ENCODE results near the gene VPS18.

DNA sequence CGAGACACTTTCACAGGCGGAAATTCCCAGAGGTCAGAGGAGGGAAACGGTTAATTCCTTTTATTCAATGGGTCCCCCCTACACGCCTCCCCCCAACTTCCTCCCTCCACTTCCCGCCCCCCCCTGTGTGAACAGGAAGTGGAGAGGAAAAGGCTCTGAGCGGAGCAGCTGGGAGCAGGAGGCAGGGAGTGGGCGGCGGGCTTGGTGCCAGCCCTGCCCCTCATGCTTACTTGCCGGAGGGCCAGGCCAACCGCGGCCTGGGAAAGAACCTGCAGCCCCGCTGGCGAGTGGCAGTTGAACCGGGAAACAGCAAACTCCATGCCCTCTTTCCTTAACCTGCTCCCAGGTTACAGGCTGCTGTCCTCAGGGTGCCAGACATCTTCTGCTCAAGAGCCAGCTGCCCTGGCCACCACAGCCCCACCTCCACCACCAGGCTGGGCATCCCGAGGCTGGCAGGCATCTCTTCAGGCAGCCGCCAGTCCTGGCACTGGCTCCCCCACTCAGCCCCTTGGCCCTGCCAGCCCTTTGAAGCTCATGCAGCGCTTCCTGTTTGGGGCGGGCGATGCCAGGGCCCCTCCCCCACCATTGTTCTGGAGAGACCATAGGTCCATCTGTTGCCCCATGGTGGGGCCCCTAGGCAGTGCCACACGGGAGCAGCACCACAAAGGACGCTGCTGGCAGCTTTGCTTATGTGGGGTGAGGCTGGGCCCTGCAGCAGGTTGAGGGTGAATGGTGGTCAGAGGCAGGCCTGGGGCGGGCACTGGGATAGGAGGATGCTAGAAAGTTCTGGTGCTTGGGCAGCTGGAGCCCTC is 12.9 kb downstream of the VPS18 start:
- TF ChIP-seq SNAI2 (CRISPR knock-in tag; IDR thresholded peaks at IDR 0.05), result no peak
- TF ChIP-seq, protein P1, sequence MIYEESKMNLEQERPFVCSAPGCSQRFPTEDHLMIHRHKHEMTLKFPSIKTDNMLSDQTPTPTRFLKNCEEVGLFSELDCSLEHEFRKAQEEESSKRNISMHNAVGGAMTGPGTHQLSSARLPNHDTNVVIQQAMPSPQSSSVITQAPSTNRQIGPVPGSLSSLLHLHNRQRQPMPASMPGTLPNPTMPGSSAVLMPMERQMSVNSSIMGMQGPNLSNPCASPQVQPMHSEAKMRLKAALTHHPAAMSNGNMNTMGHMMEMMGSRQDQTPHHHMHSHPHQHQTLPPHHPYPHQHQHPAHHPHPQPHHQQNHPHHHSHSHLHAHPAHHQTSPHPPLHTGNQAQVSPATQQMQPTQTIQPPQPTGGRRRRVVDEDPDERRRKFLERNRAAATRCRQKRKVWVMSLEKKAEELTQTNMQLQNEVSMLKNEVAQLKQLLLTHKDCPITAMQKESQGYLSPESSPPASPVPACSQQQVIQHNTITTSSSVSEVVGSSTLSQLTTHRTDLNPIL (CRISPR knock-in tag; IDR thresholded peaks at IDR 0.05; ENCODE audit: low read depth), result no peak
- no peak for TF ChIP-seq ZNF8 (CRISPR knock-in tag; IDR thresholded peaks at IDR 0.05)
- TF ChIP-seq RARB (CRISPR knock-in tag; IDR thresholded peaks at IDR 0.05), result no peak
- no peak for TF ChIP-seq ZC3H10 (CRISPR knock-in tag; IDR thresholded peaks at IDR 0.05)
- no peak for TF ChIP-seq GLIS3 (CRISPR knock-in tag; IDR thresholded peaks at IDR 0.05)
- TF ChIP-seq, protein P2, sequence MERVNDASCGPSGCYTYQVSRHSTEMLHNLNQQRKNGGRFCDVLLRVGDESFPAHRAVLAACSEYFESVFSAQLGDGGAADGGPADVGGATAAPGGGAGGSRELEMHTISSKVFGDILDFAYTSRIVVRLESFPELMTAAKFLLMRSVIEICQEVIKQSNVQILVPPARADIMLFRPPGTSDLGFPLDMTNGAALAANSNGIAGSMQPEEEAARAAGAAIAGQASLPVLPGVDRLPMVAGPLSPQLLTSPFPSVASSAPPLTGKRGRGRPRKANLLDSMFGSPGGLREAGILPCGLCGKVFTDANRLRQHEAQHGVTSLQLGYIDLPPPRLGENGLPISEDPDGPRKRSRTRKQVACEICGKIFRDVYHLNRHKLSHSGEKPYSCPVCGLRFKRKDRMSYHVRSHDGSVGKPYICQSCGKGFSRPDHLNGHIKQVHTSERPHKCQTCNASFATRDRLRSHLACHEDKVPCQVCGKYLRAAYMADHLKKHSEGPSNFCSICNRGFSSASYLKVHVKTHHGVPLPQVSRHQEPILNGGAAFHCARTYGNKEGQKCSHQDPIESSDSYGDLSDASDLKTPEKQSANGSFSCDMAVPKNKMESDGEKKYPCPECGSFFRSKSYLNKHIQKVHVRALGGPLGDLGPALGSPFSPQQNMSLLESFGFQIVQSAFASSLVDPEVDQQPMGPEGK (CRISPR knock-in tag; IDR thresholded peaks at IDR 0.05; ENCODE audit: borderline replicate concordance), result no peak
- no peak for TF ChIP-seq TOX (CRISPR knock-in tag; IDR thresholded peaks at IDR 0.05; ENCODE audit: borderline replicate concordance)
- no peak for TF ChIP-seq ZFP30 (CRISPR knock-in tag; IDR thresholded peaks at IDR 0.05)
- no peak for TF ChIP-seq BACH2 (CRISPR knock-in tag; IDR thresholded peaks at IDR 0.05; ENCODE audit: borderline replicate concordance)
- no peak for TF ChIP-seq TCF4 (CRISPR knock-in tag; IDR thresholded peaks at IDR 0.05; ENCODE audit: borderline replicate concordance)
- TF ChIP-seq ISL1 (CRISPR knock-in tag; IDR thresholded peaks at IDR 0.05), result no peak
- TF ChIP-seq ARNTL (CRISPR knock-in tag; IDR thresholded peaks at IDR 0.05; ENCODE audit: borderline replicate concordance, low read depth), result no peak

Data from SK-N-SH treated with all-trans-retinoic acid at 6 μM for 48 hours (cell line).